Tibial nerve (tissue), 4 donors: ENCODE measurements around the gene NHERF2.

ENCODE experiments used
- CTCF ChIP-seq, 5 experiments: fragments of 200-600 bp in 3 of 5; fragments of 450-650 bp in 2 of 5; sonication (generic) in 3 of 5; IDR thresholded peaks; one replicate each; pipeline ENCODE4 v1.5.1; 2016 to 2019; ENCODE audit warnings: antibody characterized with exemption in 5 of 5, mild to moderate bottlenecking in 3 of 5, moderate library complexity in 2 of 5
- EP300 ChIP-seq, 2 donors: sonication (generic); formaldehyde crosslinking; IDR thresholded peaks; one replicate each; pipeline ENCODE4 v1.6.1; 2017; ENCODE audit warnings: antibody characterized with exemption in 2 of 2, mild to moderate bottlenecking in 1 of 2
- POLR2A ChIP-seq, 2 donors: fragments of 450-650 bp; IDR thresholded peaks; one replicate each; pipeline ENCODE4 v1.6.1; 2017; ENCODE audit warnings: antibody characterized with exemption in 2 of 2, mild to moderate bottlenecking in 2 of 2, moderate library complexity in 2 of 2

GRCh38 chr16:1982991-1983543 lies 43.6 kb upstream of the NHERF2 start:
- TF ChIP-seq CTCF (IDR thresholded peaks at IDR 0.05) = no peak
- TF ChIP-seq POLR2A (IDR thresholded peaks at IDR 0.05) = no peak
- TF ChIP-seq EP300 (IDR thresholded peaks at IDR 0.05) = no peak
